Stimulated activated CD8-positive, alpha-beta memory T cell treated with anti-CD3 and anti-CD28 coated beads, Interleukin-7, amount 100 ng/mL, for 4 hours (primary cell): ENCODE measurements around the gene PNKP.

Source experiments
- DNase-seq, 2 donors: peaks; one replicate each; pipeline ENCODE4 v3.0.0-alpha.2; 2020; ENCODE audit warnings: low read depth in 2 of 2

The PNKP gene

DNA sequence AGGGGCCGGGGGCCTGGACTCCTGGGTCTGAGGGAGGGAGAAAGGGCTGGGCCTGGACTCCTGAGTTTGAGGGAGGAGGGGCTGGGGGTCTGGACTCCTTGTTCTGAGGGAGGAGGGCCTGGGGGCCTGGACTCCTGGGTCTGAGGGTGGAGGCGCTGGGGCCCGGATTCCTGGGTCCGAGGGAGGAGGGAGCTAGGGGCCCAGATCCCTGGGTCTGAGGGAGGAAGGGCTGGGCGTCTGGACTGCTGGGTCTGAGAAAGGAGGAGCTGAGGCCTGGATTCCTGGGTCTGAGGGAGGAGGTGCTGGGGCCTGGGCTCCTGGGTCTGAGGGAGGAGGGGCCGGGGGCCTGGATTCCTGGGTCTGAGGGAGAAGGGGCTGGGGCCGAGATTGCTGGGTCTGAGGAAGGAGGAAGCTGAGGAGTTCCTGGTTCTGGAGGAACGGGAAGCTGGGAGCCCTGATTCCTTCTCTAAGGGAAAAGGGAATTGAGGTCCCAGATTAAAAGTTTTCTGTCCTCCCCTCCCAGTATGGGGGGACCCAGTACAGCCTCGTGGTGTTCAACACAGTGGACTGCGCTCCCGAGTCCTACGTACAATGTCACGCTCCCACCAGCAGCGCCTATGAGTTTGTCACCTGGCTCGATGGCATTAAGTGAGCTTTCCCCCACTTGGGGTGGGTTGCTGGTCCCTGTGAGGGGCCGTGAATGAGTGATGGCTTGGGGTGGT, 48.6 kb downstream of the PNKP start:
- DNase-seq = no peak

- peak; percentile 65 to 81 for DNase-seq
These were observed 49.3 kb downstream of the PNKP start, which contains the start of gene MED25 for GRCh38 chr19:49817964-49818648. MED25 (plus strand) TSS chr19:49818289; CDS start chr19:49818342, 53 bp downstream.

DNA sequence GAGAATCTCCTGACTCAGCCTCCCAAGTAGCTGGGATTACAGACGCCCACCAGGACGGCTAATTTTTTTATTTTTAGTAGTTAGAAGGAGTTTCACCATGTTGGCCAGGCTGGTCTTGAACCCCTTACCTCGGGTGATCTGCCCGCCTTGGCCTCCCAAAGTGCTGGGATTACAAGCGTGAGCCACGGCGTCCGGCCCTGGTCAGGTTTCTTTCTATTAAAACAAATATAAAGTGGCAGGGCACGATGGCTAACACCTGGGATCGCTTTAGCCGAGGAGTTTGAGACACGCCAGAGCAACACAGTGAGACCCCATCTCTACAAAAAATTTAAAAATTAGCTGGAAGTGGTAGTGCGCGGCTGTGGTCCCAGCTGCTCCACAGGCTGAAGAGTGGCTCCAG, 50.8 kb downstream of the PNKP start:
- no peak for DNase-seq

GRCh38 chr19:49814010-49814409, 53.4 kb downstream of the PNKP start:
- DNase-seq = no peak

- DNase-seq = peak; percentile 88 to 92
These were observed 54.1 kb downstream of the PNKP start, which contains the start of gene FUZ for GRCh38 chr19:49812997-49813861. FUZ (minus strand) TSS chr19:49813292; CDS start chr19:49813106, 186 bp downstream.

DNA sequence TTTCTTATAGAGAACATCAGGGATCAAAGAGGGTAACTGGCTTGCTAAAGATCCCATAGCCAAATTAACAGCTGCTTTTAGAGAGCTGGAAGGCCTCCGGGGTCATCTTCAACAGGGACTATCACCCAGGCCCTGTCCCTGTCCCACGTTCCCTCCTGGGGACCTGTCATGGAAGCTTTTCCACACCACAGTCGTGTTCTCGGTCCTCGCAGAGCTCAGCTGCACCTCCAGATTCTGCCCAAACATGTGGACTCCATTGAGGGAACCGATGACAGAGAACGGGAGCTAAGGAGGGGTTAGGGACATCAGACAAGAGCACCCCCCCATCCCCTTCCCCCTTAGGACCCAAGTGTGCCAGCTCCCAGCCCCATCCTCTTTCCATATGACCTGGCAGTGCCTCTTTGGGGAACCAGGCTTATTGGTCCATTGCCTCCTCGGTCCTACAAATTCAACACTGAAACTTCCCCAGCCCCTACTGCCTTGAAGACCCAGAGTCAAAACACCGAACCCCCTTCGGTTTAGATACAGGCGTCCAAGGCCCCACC, 54.9 kb downstream of the PNKP start:
- no peak for DNase-seq

- no peak for DNase-seq
These were observed 56.0 kb downstream of the PNKP start for GRCh38 chr19:49811328-49811727.
